ENCODE results near the gene COL18A1.

The COL18A1 gene

DNA sequence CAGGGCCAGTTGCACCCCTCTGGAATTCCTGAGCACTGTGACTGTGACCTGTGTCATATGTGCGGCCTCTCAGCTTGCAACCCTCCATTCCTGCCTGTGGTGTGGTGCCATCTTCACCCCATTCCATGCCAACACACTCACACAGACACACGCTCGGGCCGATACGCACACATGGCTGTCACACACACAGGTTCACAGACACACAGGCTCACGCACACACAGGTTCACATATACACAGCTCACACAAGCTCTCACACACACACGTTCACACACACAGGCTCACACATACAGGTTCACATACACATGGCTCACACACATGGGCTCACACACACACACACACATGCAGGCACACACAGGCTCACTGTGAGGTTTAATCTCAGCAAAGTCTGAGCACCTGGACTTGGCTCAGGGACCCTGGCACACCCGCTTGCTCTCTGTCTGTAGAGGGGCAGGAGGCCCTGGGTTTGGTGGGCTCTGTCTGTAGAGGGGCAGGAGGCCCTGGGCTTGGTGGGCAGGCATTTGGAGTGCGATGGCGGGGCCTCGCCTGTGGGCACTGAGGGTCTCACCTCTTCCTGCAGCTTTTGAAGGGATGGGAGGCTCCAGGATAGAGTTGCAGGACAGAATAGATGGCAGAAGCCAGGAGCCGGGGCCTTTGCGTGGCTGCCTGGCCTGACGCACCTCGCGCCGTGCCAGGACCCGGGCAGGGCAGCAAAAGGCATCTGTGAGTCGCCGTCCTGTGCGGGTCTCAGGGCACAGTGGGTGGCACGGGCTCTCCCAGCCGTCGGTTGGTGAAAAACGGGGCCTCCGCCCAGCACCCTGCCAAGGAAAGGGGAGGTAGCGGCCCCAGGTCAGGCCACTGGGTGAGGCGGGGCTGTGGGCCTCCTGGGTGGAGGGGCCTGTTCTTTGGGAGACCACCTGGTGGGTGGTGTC is 17.1 kb downstream of the COL18A1 start:
- TF ChIP-seq, protein P1, sequence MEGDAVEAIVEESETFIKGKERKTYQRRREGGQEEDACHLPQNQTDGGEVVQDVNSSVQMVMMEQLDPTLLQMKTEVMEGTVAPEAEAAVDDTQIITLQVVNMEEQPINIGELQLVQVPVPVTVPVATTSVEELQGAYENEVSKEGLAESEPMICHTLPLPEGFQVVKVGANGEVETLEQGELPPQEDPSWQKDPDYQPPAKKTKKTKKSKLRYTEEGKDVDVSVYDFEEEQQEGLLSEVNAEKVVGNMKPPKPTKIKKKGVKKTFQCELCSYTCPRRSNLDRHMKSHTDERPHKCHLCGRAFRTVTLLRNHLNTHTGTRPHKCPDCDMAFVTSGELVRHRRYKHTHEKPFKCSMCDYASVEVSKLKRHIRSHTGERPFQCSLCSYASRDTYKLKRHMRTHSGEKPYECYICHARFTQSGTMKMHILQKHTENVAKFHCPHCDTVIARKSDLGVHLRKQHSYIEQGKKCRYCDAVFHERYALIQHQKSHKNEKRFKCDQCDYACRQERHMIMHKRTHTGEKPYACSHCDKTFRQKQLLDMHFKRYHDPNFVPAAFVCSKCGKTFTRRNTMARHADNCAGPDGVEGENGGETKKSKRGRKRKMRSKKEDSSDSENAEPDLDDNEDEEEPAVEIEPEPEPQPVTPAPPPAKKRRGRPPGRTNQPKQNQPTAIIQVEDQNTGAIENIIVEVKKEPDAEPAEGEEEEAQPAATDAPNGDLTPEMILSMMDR (IDR thresholded peaks at IDR 0.05; ENCODE audit: insufficient read depth, missing control alignments), result no peak
- FAIRE-seq, result no peak
- no peak for DNase-seq (ENCODE audit: insufficient read length, low spot score)

DNA sequence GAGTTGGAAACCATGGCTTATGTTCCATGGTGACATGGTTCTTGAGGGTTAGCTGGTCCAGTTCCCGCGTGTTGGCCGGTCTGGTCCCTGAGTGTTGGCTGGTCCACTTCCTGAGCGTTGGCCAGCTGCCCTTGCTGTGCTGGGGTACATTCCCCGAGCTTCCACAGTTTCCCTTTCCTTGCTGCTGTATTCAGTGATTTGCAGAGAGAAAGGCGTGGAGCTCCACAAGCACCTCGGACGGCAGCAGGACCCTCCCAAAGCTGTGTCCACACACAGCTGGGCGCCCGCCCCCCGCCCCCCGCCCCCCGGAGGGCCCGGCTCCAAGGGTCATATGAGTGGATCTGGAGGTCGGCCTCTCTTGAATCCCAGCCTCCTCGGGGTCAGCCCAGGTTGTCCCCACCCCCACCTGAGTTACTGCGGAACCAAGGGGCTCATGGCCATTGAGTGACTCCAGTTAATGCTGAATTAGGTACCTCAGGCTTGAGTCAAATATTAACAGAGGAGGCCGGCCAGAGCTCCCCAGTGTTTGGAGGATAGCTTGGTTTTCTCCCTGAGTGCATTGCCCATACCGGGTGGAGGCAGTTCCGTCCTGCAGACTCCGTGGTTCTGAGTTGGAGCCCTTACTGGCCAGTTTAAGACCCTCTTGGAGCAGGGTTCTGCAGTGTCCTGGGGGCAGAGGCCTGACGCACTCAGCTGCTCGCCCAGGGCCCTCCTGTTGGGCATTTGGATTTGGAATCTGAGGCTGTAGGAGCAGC is 18.4 kb downstream of the COL18A1 start:
- TF ChIP-seq, protein P1 (IDR thresholded peaks at IDR 0.05; ENCODE audit: insufficient read depth, missing control alignments), result no peak
- DNase-seq (ENCODE audit: insufficient read length, low spot score) (no peak), FAIRE-seq (no peak)

DNA sequence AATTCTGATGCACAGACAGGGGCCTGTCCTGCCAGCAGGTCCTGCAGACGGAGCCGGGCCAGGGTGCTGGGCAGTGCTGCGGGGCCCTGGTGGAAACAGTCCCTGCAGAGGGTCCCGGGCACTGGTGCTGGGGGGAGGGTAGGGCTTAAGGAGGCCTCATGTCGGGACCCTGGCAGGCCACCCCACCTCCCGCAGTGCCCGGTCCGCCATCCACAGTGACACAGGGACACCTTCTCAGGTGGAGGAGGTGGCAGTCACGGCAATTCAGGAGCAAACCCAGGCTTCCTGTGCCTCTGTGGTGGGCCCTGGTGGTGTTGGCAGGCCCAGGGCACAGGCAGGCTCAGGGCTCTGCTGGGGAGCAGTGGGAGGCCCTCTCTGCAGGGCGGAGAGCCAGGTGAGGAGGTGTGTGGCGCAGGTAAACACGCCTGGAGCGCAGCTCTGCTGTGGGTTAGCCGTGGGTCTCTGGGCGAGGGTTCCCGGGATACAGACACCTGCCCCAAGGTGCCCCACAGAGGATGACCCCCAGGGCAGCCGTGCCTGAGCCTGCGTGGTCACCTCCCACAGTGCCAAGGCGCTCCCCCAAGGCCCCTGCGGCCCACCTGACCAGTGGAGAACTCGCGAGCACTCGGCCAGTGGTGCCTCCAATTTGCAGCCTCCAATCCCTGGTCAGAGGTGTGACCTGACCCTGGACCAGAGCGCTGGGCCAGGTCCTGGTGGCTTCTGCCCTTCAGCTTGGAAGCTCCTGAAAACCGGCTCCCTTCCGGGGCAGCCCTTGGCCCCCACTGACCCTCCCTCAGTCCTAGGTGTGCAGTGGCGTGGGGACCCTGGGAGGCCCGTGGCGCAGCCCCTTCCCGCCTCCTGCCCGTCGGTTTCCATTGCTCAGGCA is 19.2 kb downstream of the COL18A1 start:
- no peak for DNase-seq (ENCODE audit: insufficient read length, low spot score)
- TF ChIP-seq, protein P1 (IDR thresholded peaks at IDR 0.05; ENCODE audit: insufficient read depth, missing control alignments), result no peak
- FAIRE-seq, result no peak

DNA sequence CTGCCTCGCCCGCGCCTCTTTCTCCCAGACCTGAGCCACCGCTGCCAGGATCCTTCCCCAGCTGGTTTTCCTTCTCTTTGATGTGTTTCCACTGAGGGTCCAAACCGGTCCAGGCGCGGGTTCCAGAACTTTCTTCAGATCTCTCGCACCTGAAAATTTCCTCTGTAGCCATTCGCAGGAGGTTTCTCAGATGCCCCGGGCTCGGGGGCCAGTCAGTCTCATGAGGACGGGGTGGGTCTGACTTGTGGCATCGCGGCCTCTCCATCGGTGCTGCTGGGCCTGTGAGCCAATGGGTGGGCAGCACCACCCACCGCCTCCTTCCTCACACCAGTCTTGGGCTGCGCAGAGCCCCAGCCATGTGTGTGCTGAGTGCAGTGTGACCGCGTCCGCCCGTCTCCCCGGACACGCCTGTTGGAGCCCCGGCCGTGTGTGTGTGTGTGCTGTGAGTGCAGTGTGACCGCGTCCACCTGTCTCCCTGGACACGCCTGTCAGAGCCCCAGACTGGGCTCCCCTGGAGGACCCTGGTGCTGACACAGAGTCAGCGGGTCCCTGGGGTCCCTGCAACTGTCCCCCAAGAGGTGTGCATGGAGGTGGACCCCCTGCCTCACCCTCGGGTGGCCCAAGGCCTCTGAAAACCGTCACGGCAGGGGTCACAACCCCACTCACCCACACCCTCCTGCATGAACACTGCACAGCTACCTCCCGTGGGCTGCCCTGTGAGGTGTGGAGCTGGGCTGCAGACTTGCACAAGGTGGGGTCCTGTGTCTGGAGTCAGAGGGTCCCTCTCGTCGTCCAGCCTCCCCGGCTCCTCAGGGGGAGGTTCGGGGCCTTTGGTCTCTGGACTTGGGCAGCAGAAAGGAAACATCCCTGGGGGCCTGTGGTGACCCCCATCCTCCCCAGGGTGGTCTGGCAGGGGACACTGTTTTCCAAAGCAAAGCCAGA is 20.2 kb downstream of the COL18A1 start:
- FAIRE-seq (no peak), DNase-seq (ENCODE audit: insufficient read length, low spot score) (no peak)
- TF ChIP-seq, protein P1 (IDR thresholded peaks at IDR 0.05; ENCODE audit: insufficient read depth, missing control alignments), result no peak

DNA sequence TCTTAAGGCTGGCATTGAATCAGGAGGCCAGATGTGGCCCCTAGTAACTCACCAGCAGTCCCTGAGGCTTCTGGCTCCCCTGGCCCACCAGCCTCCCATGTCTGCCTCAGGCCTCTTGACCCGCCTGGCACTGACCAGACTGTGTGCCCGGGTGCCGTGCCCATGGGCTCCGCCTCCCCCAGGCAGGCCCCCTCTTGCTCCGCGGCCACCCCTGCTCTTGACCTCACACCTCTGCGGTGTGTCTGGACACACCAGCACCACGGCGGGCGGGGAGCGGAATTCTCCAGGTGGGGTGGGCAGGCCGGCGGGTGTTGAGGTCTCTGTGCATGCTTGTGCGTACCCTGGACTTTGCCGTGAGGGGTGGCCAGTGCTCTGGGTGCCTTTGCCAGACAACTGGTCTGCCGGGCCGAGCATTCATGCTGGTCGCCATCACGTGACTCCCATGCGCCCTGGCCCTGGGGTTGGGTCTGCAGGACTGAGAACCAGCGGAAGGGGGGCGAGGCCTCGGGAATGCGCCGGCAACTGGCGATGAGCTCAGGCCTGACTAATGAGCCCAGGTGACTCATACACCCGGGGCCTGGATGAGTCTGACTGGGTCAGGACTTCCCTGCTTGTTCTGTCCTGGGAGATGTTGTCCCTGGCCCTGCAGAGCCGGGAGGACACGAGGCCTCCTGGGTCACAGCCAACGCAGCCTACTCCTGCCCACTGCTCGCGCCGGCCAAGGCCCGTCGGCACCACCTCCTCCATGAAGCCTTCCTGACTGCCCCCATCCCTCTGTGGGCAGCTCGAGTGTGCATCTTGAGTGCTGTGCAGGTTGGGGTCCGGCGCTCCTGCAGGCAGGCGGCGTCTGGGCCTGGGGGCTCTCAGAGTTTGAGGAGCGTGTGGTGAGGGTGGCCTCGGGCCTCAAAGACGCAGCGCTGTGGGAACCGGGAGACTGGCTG is 22.6 kb downstream of the COL18A1 start:
- FAIRE-seq (no peak), DNase-seq (ENCODE audit: insufficient read length, low spot score) (no peak)
- TF ChIP-seq, protein P1 (IDR thresholded peaks at IDR 0.05; ENCODE audit: insufficient read depth, missing control alignments), result no peak

All from D721Med (cell line).